Measurements from ENCODE around the gene ALDH3B1. TPM values are rescaled to one million over a fixed set of nuclear protein-coding genes. Genes with fewer than 3 reads are reported as not detected.

The ALDH3B1 gene
- total RNA-seq, 1 experiment from 2014 or later = not detected

- Histone ChIP-seq H3K18ac (ENCODE audit: insufficient read length, low read depth, low read length) (no peak overlapping the region), H2BK12ac (ENCODE audit: insufficient read length, low read depth, low read length) (no peak overlapping the region), H3K27me3 (ENCODE audit: insufficient read depth, low read length) (no peaks in the 10 kb centered on the region), H3K4me1 (ENCODE audit: insufficient read depth, low read length) (no peaks in the 10 kb centered on the region; the same call in 1 of the 2 replicates), H3K79me1 (ENCODE audit: insufficient read depth, low read depth, low read length, poor library complexity, severe bottlenecking) (no peaks in the 10 kb centered on the region), H3K79me2 (ENCODE audit: insufficient read depth, low read length) (no peaks in the 10 kb centered on the region), H4K8ac (replicated peaks; ENCODE audit: insufficient read length, low read depth, low read length) (no peak overlapping the region), H4K20me1 (ENCODE audit: control insufficient read depth, insufficient read depth, insufficient read length) (no peaks in the 10 kb centered on the region), H2BK15ac (ENCODE audit: low read depth, low read length) (no peak overlapping the region), H2BK20ac (ENCODE audit: low read depth, low read length, poor library complexity, severe bottlenecking) (no peak overlapping the region), H3K27ac (ENCODE audit: insufficient read length, low read depth, low read length) (no peak overlapping the region), H3K23ac (ENCODE audit: insufficient read length, low read depth, low read length) (no peak overlapping the region), H2BK5ac (ENCODE audit: insufficient read length, low read length) (no peak overlapping the region), H3K9me3 (ENCODE audit: control insufficient read depth, low read depth, low read length) (no peaks in the 10 kb centered on the region), H4K5ac (ENCODE audit: insufficient read length, low read depth, low read length) (no peak overlapping the region), H4K91ac (ENCODE audit: insufficient read length, low read depth, low read length) (no peak overlapping the region), H2BK120ac (ENCODE audit: low read depth, low read length, poor library complexity, severe bottlenecking) (no peak overlapping the region), H3T11ph (ENCODE audit: low read length) (no peak overlapping the region), H3K23me2 (ENCODE audit: insufficient read length, low read depth, low read length, poor library complexity, severe bottlenecking) (no peaks in the 10 kb centered on the region), H2AK5ac (ENCODE audit: insufficient read length, low read length) (no peak overlapping the region), H3K4me2 (ENCODE audit: insufficient read depth, insufficient read length, low read length) (no peak overlapping the region), H3K56ac (ENCODE audit: insufficient read length, low read depth, low read length) (no peak overlapping the region), H3K4ac (ENCODE audit: low read depth, low read length) (no peak overlapping the region), H3K14ac (ENCODE audit: insufficient read depth, low read length) (no peak overlapping the region), H3K9ac (ENCODE audit: extremely low read depth, insufficient read length, low read length) (no peak overlapping the region), H2AFZ (ENCODE audit: low read length) (no peak overlapping the region)
- no peak overlapping the region for H3K27ac Mint-ChIP-seq
- no peaks in the 10 kb centered on the region; a peak in 1 of 7 replicates for H3K36me3 Mint-ChIP-seq (ENCODE audit: insufficient read depth in 1 of 3, low read depth in 3 of 3)
- H3K9me3 Mint-ChIP-seq = no peaks in the 10 kb centered on the region
- H3K27me3 Mint-ChIP-seq (ENCODE audit: low read depth) = no peaks in the 10 kb centered on the region
- WGBS (ENCODE audit: extremely low coverage, insufficient read length, low lambda C conversion rate) = no CpG with 5 or more reads among the region's 8 CpGs
- DNase-seq = no peak
- TF ChIP-seq, protein P1, sequence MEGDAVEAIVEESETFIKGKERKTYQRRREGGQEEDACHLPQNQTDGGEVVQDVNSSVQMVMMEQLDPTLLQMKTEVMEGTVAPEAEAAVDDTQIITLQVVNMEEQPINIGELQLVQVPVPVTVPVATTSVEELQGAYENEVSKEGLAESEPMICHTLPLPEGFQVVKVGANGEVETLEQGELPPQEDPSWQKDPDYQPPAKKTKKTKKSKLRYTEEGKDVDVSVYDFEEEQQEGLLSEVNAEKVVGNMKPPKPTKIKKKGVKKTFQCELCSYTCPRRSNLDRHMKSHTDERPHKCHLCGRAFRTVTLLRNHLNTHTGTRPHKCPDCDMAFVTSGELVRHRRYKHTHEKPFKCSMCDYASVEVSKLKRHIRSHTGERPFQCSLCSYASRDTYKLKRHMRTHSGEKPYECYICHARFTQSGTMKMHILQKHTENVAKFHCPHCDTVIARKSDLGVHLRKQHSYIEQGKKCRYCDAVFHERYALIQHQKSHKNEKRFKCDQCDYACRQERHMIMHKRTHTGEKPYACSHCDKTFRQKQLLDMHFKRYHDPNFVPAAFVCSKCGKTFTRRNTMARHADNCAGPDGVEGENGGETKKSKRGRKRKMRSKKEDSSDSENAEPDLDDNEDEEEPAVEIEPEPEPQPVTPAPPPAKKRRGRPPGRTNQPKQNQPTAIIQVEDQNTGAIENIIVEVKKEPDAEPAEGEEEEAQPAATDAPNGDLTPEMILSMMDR (conservative IDR thresholded peaks at IDR 0.05) = no peak
- peaks cover 7 to 9% of the 10 kb centered on the region in 2 experiments for H3K4me1 Mint-ChIP-seq
- H3K4me3 Mint-ChIP-seq = no peak overlapping the region
These were observed 32.9 kb downstream of the ALDH3B1 start for GRCh38 chr11:68043029-68043348.

Data from H9 (cell line).